ENCODE results near the gene HNRNPK.

The HNRNPK gene

DNA sequence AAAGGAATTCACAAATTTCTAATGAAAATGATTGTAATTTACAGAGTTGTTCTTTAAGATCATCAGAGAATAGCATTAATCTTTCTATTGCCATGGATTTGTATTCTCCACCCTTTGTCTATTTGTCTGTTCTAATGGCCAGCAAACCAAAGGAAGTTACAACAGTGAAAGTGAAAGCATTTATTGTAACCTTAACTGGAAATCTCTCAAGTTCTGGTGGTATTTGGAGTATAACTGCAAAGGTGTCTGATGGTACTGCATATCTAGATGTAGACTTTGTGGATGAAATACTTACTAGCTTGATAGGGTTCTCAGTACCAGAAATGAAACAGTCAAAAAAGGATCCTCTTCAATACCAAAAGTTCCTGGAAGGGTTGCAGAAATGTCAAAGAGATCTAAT lies 22.3 kb upstream of the HNRNPK start:
- Histone ChIP-seq H3K4me3 (ENCODE audit: low read depth, low read length) (no peak overlapping the region), H3K27ac (no peak overlapping the region), H2AFZ (peak overlapping the region; percentile 17), H3K79me2 (no peaks in the 10 kb centered on the region), H3K27me3 (ENCODE audit: control insufficient read depth, insufficient read depth, low read length) (no peaks in the 10 kb centered on the region), H3K4me1 (no peaks in the 10 kb centered on the region), H3K9ac (no peak overlapping the region), H3K4me2 (ENCODE audit: low read length) (no peak overlapping the region), H3K9me3 (ENCODE audit: control insufficient read depth, low read length) (no peaks in the 10 kb centered on the region), H3K36me3 (ENCODE audit: control insufficient read depth, insufficient read depth, low read length) (no peaks in the 10 kb centered on the region)
- TF ChIP-seq, protein P1, sequence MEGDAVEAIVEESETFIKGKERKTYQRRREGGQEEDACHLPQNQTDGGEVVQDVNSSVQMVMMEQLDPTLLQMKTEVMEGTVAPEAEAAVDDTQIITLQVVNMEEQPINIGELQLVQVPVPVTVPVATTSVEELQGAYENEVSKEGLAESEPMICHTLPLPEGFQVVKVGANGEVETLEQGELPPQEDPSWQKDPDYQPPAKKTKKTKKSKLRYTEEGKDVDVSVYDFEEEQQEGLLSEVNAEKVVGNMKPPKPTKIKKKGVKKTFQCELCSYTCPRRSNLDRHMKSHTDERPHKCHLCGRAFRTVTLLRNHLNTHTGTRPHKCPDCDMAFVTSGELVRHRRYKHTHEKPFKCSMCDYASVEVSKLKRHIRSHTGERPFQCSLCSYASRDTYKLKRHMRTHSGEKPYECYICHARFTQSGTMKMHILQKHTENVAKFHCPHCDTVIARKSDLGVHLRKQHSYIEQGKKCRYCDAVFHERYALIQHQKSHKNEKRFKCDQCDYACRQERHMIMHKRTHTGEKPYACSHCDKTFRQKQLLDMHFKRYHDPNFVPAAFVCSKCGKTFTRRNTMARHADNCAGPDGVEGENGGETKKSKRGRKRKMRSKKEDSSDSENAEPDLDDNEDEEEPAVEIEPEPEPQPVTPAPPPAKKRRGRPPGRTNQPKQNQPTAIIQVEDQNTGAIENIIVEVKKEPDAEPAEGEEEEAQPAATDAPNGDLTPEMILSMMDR (IDR thresholded peaks at IDR 0.05), result no peak

DNA sequence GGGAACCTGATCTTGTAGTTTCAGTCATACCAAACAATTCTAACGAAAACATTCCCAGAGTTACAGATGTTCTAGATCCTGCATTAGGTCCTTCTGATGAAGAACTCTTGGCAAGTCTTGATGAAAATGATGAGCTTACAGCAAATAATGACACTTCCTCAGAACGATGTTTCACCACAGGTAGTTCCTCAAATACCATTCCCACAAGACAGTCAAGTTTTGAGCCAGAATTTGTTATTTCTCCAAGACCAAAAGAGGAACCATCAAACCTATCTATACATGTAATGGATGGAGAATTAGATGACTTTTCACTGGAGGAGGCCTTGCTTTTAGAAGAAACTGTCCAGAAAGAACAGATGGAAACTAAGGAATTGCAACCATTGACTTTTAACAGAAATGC lies 21.6 kb upstream of the HNRNPK start:
- no peaks in the 10 kb centered on the region for H3K36me3 ChIP-seq (ENCODE audit: control insufficient read depth, insufficient read depth, low read length)
- H3K27ac ChIP-seq, result no peak overlapping the region
- H3K4me3 ChIP-seq (ENCODE audit: low read depth, low read length), result no peak overlapping the region
- H3K4me2 ChIP-seq (ENCODE audit: low read length), result no peak overlapping the region
- H3K4me1 ChIP-seq, result no peaks in the 10 kb centered on the region
- H3K79me2 ChIP-seq, result no peaks in the 10 kb centered on the region
- H2AFZ ChIP-seq, result no peak overlapping the region
- TF ChIP-seq, protein P1 (IDR thresholded peaks at IDR 0.05), result no peak
- H3K9me3 ChIP-seq (ENCODE audit: control insufficient read depth, low read length), result no peaks in the 10 kb centered on the region
- H3K9ac ChIP-seq, result no peak overlapping the region
- no peaks in the 10 kb centered on the region for H3K27me3 ChIP-seq (ENCODE audit: control insufficient read depth, insufficient read depth, low read length)

DNA sequence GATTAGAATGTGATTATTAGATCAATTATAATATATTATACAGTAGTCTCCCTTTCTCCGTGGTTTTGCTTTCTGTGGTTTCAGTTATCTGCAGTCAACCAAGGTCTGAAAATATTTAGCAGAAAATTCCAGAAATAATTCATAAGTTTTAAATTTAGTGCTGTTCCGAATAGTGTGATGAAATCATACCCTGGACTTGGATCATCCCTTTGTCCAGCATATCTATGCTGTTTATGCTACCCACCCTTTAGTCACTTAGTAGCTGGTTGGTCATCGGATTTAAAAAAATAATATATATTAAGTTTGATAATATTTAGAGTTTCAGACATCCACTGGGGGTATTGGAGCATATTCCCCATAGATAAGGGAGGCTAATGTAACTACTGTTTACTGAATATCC lies 20.2 kb upstream of the HNRNPK start:
- Histone ChIP-seq H3K79me2 (peaks cover 3% of the 10 kb centered on the region), H3K4me2 (ENCODE audit: low read length) (no peak overlapping the region), H3K27me3 (ENCODE audit: control insufficient read depth, insufficient read depth, low read length) (no peaks in the 10 kb centered on the region), H3K27ac (no peak overlapping the region), H3K9me3 (ENCODE audit: control insufficient read depth, low read length) (no peaks in the 10 kb centered on the region), H3K36me3 (ENCODE audit: control insufficient read depth, insufficient read depth, low read length) (no peaks in the 10 kb centered on the region), H3K9ac (no peak overlapping the region), H3K4me3 (ENCODE audit: low read depth, low read length) (no peak overlapping the region), H3K4me1 (no peaks in the 10 kb centered on the region), H2AFZ (no peak overlapping the region)
- TF ChIP-seq, protein P1 (IDR thresholded peaks at IDR 0.05), result no peak

DNA sequence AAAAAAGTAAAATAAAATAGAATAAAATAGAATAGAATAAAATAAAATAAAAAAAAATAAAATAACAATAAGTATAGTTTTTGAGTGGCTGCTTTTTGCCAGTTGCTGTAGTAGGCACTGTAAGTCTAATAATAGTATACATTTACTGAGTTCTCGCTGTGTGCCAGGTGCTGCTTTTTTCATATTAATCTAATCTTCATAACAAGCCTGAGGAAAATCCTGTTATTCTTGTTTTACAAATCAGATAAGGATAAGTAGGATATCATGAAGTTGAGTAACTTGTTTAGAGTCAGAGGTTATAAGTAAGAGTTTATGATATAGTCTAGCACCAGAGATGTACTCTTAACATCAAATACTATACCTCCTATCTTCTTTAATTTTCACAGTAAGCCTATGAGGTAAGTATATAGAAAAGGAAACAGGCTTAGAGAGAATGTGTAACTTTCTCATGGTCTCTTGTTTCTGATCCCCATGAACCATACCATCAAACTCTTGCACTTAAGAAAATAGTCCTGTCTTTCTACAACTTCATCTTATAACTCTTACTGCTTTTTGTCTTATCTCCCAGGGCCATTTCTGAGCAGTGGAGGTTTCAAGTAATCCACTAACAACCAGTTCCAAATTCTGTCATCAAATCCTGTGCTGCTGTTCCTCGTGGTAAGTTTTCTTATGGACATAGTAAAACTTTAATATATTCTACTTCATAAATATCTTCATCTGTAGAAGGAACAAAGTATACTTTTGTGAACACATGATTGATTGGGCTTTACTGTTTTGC lies 19.3 kb upstream of the HNRNPK start:
- Histone ChIP-seq H3K9ac (no peak overlapping the region), H3K9me3 (ENCODE audit: control insufficient read depth, low read length) (no peaks in the 10 kb centered on the region), H3K4me3 (ENCODE audit: low read depth, low read length) (no peak overlapping the region), H2AFZ (no peak overlapping the region), H3K4me1 (no peaks in the 10 kb centered on the region), H3K27ac (no peak overlapping the region), H3K79me2 (peaks cover 3% of the 10 kb centered on the region), H3K36me3 (ENCODE audit: control insufficient read depth, insufficient read depth, low read length) (no peaks in the 10 kb centered on the region), H3K27me3 (ENCODE audit: control insufficient read depth, insufficient read depth, low read length) (no peaks in the 10 kb centered on the region), H3K4me2 (ENCODE audit: low read length) (no peak overlapping the region)
- TF ChIP-seq, protein P1 (IDR thresholded peaks at IDR 0.05), result no peak

DNA sequence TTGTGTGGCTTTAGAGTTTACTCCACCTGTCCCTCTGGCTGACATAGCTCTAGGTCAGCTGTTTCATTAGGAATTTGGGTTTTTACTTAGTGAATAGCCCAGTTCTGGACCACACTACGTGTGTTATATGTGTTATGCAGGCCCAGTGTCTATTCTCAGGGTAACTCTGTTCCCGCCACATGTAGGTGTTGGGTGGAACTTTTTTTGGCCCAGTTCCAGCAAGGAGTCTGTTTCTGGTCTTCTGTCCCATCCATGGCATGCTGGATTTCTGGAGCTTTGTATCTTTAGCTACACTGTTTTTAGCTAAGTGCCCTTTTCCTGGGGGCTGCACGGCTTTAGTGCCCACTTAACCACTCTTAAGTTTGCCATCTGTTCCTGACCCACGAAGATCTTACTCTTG lies 16.1 kb upstream of the HNRNPK start:
- no peak overlapping the region for H2AFZ ChIP-seq
- no peaks in the 10 kb centered on the region for H3K9me3 ChIP-seq (ENCODE audit: control insufficient read depth, low read length)
- H3K36me3 ChIP-seq (ENCODE audit: control insufficient read depth, insufficient read depth, low read length), result no peaks in the 10 kb centered on the region
- peaks cover 5% of the 10 kb centered on the region for H3K79me2 ChIP-seq
- H3K9ac ChIP-seq, result no peak overlapping the region
- TF ChIP-seq, protein P1 (IDR thresholded peaks at IDR 0.05), result no peak
- H3K4me2 ChIP-seq (ENCODE audit: low read length), result no peak overlapping the region
- no peaks in the 10 kb centered on the region for H3K27me3 ChIP-seq (ENCODE audit: control insufficient read depth, insufficient read depth, low read length)
- no peak overlapping the region for H3K27ac ChIP-seq
- H3K4me1 ChIP-seq, result no peaks in the 10 kb centered on the region
- H3K4me3 ChIP-seq (ENCODE audit: low read depth, low read length), result no peak overlapping the region

Data from parathyroid adenoma (tissue), 2 donors.